GM12878 (cell line): Measurements from ENCODE around the gene GAR1. TPM values are rescaled to one million over a fixed set of nuclear protein-coding genes. Genes with fewer than 3 reads are reported as not detected.
"Not testable (repeated sequence)": the region's sequence is repeated elsewhere in the genome, so short reads cannot be mapped to it uniquely, and the experiment has no call there.

Experiments
- ATAC-seq: fragments of 200-7000 bp; cut with Tn5 transposase; 3 replicates; pipeline ENCODE4 v1.9.1; 2020; ENCODE audit warnings: mild to moderate bottlenecking, moderate library complexity
- BruUV-seq: library from RNA; stranded (reverse); fragments of 400-500 nt; replicated peaks from 2 replicates; lab custom pipeline; 2021; lab: Mats Ljungman, UMichigan
- CTCF ChIA-PET: fragments of 300-600 bp; sonication (Branson Sonifier 250); formaldehyde crosslinking; extraction: SDS; loops from one replicate; lab custom pipeline; 2021; ENCODE audit warnings: inconsistent platforms; lab: Yijun Ruan, JAX
- POLR2A ChIA-PET: fragments of 350-600 bp; formaldehyde crosslinking; extraction: SDS; loops from one replicate; lab custom pipeline; 2021; ENCODE audit warnings: inconsistent platforms; lab: Charles Lee
- RAD21 ChIA-PET: fragments of 300-600 bp; sonication (Branson Sonifier 250); formaldehyde crosslinking; loops from one replicate; lab custom pipeline; 2023; ENCODE audit warnings: antibody characterized with exemption; ENCODE audit not compliant: unreplicated experiment; lab: Charles Lee
- SMC1A ChIA-PET: fragments of 300-600 bp; sonication (Branson Sonifier 250); formaldehyde crosslinking; loops from one replicate; lab custom pipeline; 2023; ENCODE audit not compliant: unreplicated experiment, uncharacterized antibody; lab: Charles Lee
- DNase-seq: peaks from one replicate; pipeline ENCODE4 v3.0.0-alpha.2; 2011; ENCODE audit warnings: low read depth, low spot score
- FAIRE-seq: peaks from 3 replicates; lab custom pipeline; 2011; peaks lifted over from hg19 to GRCh38; lab: Jason Lieb, UNC
- H2AFZ ChIP-seq: 2 replicates; pipeline ENCODE4 v1.6.0; 2011; ENCODE audit warnings: low read depth, low read length, control low read depth; ENCODE audit not compliant: control insufficient read depth
- H3K27ac ChIP-seq: 2 replicates; pipeline ENCODE4 v1.5.1; 2011; ENCODE audit warnings: control low read depth; ENCODE audit not compliant: control insufficient read depth, insufficient read depth
- H3K27me3 ChIP-seq, 2 experiments: replicated peaks in 1 of 2; 2 replicates each; pipeline versions ENCODE4 v1.6.0 to v1.6.1; 2011; ENCODE audit warnings: low read length in 1 of 2; ENCODE audit not compliant: control insufficient read depth in 2 of 2, insufficient read depth in 2 of 2
- H3K36me3 ChIP-seq, 2 experiments: 2 replicates each; pipeline ENCODE4 v1.5.1; 2011; ENCODE audit warnings: low read length in 1 of 2; ENCODE audit not compliant: control insufficient read depth in 2 of 2, insufficient read depth in 2 of 2
- H3K4me1 ChIP-seq: 2 replicates; pipeline ENCODE4 v1.6.1; 2011; ENCODE audit warnings: mild to moderate bottlenecking, low read length, moderate library complexity, mixed read lengths; ENCODE audit not compliant: control insufficient read depth, insufficient read depth
- H3K4me2 ChIP-seq: 2 replicates; pipeline ENCODE4 v1.6.0; 2011; ENCODE audit warnings: control low read depth; ENCODE audit not compliant: control insufficient read depth, insufficient read depth
- H3K4me3 ChIP-seq: fragments of 200-600 bp; sonication (generic); 2 replicates; pipeline ENCODE4 v1.5.1; 2016
- H3K79me2 ChIP-seq: 2 replicates; pipeline ENCODE4 v1.6.0; 2011; ENCODE audit warnings: low read length; ENCODE audit not compliant: control insufficient read depth, insufficient read depth
- H3K9ac ChIP-seq: 2 replicates; pipeline ENCODE4 v1.8.0; 2011; ENCODE audit warnings: low read length, control low read depth, mixed read lengths; ENCODE audit not compliant: control insufficient read depth, insufficient read depth
- H3K9me3 ChIP-seq: replicated peaks from 3 replicates; pipeline ENCODE4 v1.5.1; 2011; ENCODE audit warnings: mild to moderate bottlenecking, low read length; ENCODE audit not compliant: control insufficient read depth, insufficient read depth
- H4K20me1 ChIP-seq: 2 replicates; pipeline ENCODE4 v1.6.0; 2011; ENCODE audit not compliant: control insufficient read depth, insufficient read depth
- ASH2L ChIP-seq: fragments of 300-600, 200-600 bp; sonication (generic); IDR thresholded peaks from 2 replicates; pipeline ENCODE4 v1.6.1; 2017; ENCODE audit warnings: low read depth, mild to moderate bottlenecking, borderline replicate concordance
- CBX5 ChIP-seq: sonication (generic); IDR thresholded peaks from 2 replicates; pipeline ENCODE4 v1.6.1; 2016; ENCODE audit warnings: low read depth, moderate library complexity, mild to moderate bottlenecking, inconsistent platforms
- EGR1 ChIP-seq, 2 experiments: IDR thresholded peaks; 1 replicate in 1 of 2; 2 replicates in 1 of 2; pipeline ENCODE4 v1.6.1; 2011 to 2012; ENCODE audit warnings: low read depth in 2 of 2, low read length in 2 of 2, borderline replicate concordance in 1 of 2, mild to moderate bottlenecking in 1 of 2, moderate library complexity in 1 of 2
- ELK1 ChIP-seq: IDR thresholded peaks from 2 replicates; pipeline ENCODE4 v1.6.1; 2012; ENCODE audit warnings: low read depth, low read length, improper control_type of control experiment
- HDAC6 ChIP-seq: fragments of 200-600 bp; sonication (generic); IDR thresholded peaks from one replicate; pipeline ENCODE4 v1.8.0; 2017; ENCODE audit warnings: antibody characterized with exemption; ENCODE audit not compliant: unreplicated experiment
- KDM1A ChIP-seq: fragments of 200-600 bp; sonication (generic); IDR thresholded peaks from 2 replicates; pipeline ENCODE4 v1.6.1; 2016; ENCODE audit warnings: borderline replicate concordance
- MTA3 ChIP-seq: IDR thresholded peaks from 2 replicates; pipeline ENCODE4 v1.6.1; 2012; ENCODE audit warnings: low read length, inconsistent platforms, borderline replicate concordance
- NFXL1 ChIP-seq: fragments of 450-650 bp; IDR thresholded peaks from 2 replicates; pipeline ENCODE4 v1.6.1; 2017; ENCODE audit warnings: antibody characterized with exemption, mild to moderate bottlenecking, borderline replicate concordance
- NFYA ChIP-seq: IDR thresholded peaks from 2 replicates; pipeline ENCODE4 v1.6.1; 2011; ENCODE audit warnings: low read depth, mild to moderate bottlenecking, low read length, improper control_type of control experiment, borderline replicate concordance
- NR2C2 ChIP-seq: IDR thresholded peaks from 2 replicates; pipeline ENCODE4 v1.6.1; 2011; ENCODE audit warnings: borderline replicate concordance, low read depth; ENCODE audit not compliant: control insufficient read depth, insufficient read length
- NR2F1 ChIP-seq: fragments of 450-650 bp; conservative IDR thresholded peaks from 2 replicates; pipeline ENCODE4 v1.6.1; 2017; ENCODE audit warnings: mild to moderate bottlenecking
- POLR2A ChIP-seq: IDR thresholded peaks from 2 replicates; pipeline ENCODE4 v1.6.1; 2011; ENCODE audit warnings: low read depth, mild to moderate bottlenecking, low read length
- SIN3A ChIP-seq: IDR thresholded peaks from 2 replicates; pipeline ENCODE4 v1.6.1; 2012; ENCODE audit warnings: low read depth, low read length, improper control_type of control experiment
- WGBS: methylation state at CpG from one replicate; pipeline ENCODE4 v1.1.6; 2016; ENCODE audit warnings: low lambda C conversion rate; ENCODE audit not compliant: insufficient replicate concordance, insufficient coverage; ENCODE audit errors: missing lambda C conversion rate; 5-methylcytosine and 5-hydroxymethylcytosine counted together
- in situ Hi-C: fragments of 300-500 bp; cut with MboI; formaldehyde crosslinking; loops from 9 replicates; pipeline ENCODE4 v1.14.3; 2018; ENCODE audit warnings: mixed read lengths
- intact Hi-C: fragments of 100-400 bp; cut with micrococcal nuclease; formaldehyde crosslinking; loops from one replicate; pipeline ENCODE4 v1.14.2; 2022; ENCODE audit not compliant: unreplicated experiment
- polyA plus RNA-seq, 11 experiments: library from polyadenylated mRNA; depleted of rRNA in 4 of 11; unstranded in 6 of 11; stranded (reverse) in 5 of 11; fragments of >200 nt; fragmentation: Nextera tagmentation in 4 of 11; fragmentation: Illumina TruSeq in 1 of 11; extraction: Ambion mirVana in 4 of 11; extraction: Trizol in 1 of 11; gene quantifications; 1 replicate in 1 of 11; 2 replicates in 10 of 11; pipeline versions ENCODE4 v1.2.1 to v1.2.3, GENCODE V29; 2011 to 2016; ENCODE audit warnings: inconsistent platforms in 2 of 11, missing spikeins in 2 of 11, low read depth in 1 of 11
- total RNA-seq, 4 experiments: library from RNA; depleted of rRNA in 3 of 4; stranded (reverse); fragments of >200 nt in 3 of 4; fragmentation: Illumina TruSeq in 1 of 4; extraction: Trizol in 1 of 4; gene quantifications; 2 replicates each; pipeline versions ENCODE4 v1.2.1 to v1.2.3, GENCODE V29; 2013 to 2021

Gene GAR1
- total and polyA plus RNA-seq, 10 of the 15 experiments (the other 5 are each of a cell fraction or from before 2014, with no cell fraction given): 11.7 to 76.3 (median 29.8) TPM

GRCh38 chr4:109815151-109816081 lies at the start of gene GAR1 (continued):
- peak; percentile 55; the same call in 1 of the 2 replicates for TF ChIP-seq ASH2L
- no peak for TF ChIP-seq NR2C2
- no peak for TF ChIP-seq NFYA
- no peak for TF ChIP-seq NFXL1
- TF ChIP-seq CBX5: no peak
- TF ChIP-seq HDAC6: no peak
- TF ChIP-seq KDM1A: no peak
- TF ChIP-seq MTA3: no peak; the same call in 1 of the 2 replicates
- TF ChIP-seq SIN3A: peak; percentile 91
- TF ChIP-seq NR2F1: 0 out of 2 replicates have a peak, but pooled peaks have one; percentile 26
- TF ChIP-seq EGR1 (IDR thresholded peaks at IDR 0.05; ENCODE audit: borderline replicate concordance in 1 of 2, low read depth in 2 of 2, low read length in 2 of 2): peak in 1 of 2 experiments; percentile 52; a peak in 1 of 3 replicates
- TF ChIP-seq POLR2A: peak; percentile 81; the same call in 1 of the 2 replicates
- peak; percentile 79 for TF ChIP-seq ELK1

- H3K9me3 ChIP-seq, intact Hi-C loops, H3K36me3 ChIP-seq, CTCF ChIA-PET, BruUV-seq, H3K4me3 ChIP-seq, H3K79me2 ChIP-seq, H3K9ac ChIP-seq, FAIRE-seq, H2AFZ ChIP-seq, POLR2A ChIA-PET, H3K4me1 ChIP-seq, H3K27me3 ChIP-seq, H4K20me1 ChIP-seq, ATAC-seq, RAD21 ChIA-PET, H3K4me2 ChIP-seq, DNase-seq, SMC1A ChIA-PET, H3K27ac ChIP-seq, in situ Hi-C loops: not testable (repeated sequence)
- WGBS: 63% methylated on average over 2 of the region's 2 CpGs
Measured at GRCh38 chr4:109782092-109782491, 33.5 kb upstream of the GAR1 start.
